Amniotic stem cell (primary cell): ENCODE measurements around the gene CNKSR3.

Source experiments
- DNase-seq: peaks from one replicate; lab custom pipeline; 2025; lab: John Stamatoyannopoulos, UW

CNKSR3 gene

GRCh38 chr6:154457046-154457713 is 53.3 kb downstream of the CNKSR3 start:
- DNase-seq = no peak

DNA sequence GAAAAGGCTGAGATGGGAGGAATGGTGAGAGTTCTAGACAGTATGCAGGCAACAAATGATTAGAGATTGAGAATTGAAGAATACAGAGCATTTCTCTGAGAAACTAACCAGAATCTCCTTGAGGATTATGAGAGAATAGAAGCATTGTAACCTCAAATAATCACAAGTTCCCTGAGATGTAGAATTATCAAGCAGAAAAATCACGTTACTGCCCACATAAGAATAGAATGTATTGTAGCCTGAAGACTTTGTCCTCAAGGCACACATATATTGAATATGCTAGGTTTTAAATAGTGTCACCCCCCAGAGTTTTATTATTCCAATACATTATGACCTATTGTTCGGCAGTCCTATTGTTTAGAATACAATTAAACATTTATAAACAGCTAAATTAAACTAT is 57.2 kb downstream of the CNKSR3 start:
- DNase-seq = no peak

DNA sequence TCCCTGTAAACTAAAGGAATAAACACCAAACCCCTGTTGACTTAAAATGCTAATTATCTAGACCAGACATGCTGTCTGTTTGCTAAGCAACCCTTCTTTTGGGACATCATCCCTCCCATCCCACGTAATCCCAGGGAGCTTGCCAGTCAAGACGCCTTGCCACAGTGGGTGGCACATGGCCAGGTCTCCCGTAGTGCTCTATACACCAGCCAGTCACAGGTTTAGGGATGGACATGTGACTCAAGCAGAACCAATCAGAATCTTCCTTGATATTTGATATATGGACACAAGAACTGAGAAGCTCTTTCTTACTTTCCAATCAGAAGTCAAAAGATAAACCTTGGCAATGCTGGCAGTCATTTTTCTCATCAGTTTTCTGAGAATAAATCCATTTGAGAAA is 60.0 kb downstream of the CNKSR3 start:
- DNase-seq = no peak

DNA sequence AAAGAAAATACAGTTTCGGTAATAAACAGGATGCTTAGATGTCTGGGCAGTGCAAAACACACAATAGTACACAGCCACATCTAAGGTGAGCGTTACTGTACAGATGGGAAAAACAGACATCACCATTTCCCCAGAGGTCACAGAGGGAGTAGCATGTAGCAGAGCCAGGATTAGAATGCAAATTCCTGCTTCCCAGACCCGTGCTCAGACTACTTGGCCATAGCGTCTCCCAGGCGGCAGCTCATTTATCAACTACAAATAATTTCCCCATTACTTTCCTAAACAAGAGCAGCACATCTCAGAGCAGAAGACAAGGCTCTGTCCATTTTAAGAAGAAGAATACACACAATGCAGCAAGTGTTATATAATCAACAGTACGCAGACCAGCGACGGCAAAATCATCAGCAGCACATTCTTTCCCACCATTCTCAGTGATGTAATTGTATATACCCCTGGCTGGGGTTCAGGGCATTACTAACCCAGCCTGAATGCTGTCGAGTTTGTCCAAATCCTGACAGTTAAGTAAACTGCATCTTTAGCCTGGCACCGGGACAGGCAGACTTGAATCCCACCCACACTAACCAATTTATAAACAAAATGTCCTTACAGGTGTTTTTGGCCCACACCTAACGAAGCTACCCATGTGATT is 61.9 kb downstream of the CNKSR3 start:
- peak; percentile 16 for DNase-seq

DNA sequence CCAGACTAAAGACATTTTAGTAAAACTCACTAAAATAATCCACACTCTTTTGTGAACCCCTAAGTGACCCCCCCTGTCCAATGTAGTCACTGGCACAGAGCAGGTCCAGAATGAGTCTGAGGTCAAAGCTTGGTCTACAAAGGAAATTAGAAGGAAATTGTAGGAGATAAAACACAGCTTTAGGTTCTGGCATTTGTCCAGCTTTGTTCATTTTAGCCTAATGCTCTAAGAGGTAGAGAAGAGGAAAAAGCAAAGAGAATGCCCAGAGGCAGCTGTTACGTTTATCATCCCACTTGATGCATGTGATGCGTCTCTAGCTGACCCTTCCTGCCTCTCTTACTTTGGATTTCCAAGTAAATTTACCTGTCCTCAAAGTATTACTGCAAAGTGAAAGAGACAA is 62.5 kb downstream of the CNKSR3 start:
- no peak for DNase-seq

DNA sequence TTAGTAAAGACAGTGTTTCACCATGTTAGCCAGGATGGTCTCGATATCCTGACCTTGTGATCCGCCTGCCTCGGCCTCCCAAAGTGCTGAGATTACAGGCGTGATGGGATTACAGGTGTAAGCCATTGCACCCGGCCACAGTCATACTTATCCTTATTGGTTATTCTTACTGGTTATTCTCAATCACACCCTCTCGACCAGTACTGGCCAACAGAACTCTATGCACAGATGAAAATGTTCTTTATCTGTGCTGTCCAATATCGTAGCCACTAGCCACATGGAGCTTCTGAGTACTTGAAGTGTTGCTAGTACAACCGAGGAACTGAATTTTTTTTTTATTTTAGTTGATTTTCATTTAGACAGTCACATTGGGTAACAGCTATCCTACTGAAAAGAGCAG is 63.5 kb downstream of the CNKSR3 start:
- DNase-seq = no peak

DNA sequence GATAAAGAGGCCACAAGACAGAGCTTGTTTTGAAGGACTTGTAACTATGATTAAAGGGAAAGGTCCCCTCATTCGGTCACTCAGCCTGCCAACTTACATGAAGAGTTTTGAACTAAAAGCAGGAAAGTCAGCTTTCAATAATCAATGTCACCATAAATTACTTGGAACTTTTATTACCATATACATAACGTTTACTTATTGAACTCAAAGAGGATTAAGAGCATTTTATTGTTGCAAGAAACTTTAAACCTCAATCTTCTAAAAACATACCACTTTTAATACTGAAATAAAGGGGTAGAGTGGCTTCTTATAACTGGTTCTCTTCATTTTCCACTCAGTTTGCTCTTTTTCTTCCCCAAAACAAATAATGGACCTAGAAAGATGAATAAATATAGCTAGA is 65.1 kb downstream of the CNKSR3 start:
- no peak for DNase-seq

DNA sequence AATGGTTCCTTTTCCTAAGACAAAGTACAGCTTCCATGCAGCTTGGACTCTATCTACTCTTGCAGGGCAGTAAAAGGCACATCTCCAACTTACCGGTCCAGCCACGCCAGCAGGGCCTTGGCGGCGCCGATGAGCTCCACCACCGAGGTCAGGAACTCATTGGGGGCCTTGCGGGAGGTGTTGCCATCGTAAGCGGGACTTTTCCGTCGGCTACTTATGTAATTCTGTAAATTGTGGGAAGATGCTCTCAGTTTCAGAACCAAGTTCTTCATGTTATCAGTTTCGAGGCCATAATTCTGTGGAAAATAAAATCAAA is 68.5 kb downstream of the CNKSR3 start:
- no peak for DNase-seq

DNA sequence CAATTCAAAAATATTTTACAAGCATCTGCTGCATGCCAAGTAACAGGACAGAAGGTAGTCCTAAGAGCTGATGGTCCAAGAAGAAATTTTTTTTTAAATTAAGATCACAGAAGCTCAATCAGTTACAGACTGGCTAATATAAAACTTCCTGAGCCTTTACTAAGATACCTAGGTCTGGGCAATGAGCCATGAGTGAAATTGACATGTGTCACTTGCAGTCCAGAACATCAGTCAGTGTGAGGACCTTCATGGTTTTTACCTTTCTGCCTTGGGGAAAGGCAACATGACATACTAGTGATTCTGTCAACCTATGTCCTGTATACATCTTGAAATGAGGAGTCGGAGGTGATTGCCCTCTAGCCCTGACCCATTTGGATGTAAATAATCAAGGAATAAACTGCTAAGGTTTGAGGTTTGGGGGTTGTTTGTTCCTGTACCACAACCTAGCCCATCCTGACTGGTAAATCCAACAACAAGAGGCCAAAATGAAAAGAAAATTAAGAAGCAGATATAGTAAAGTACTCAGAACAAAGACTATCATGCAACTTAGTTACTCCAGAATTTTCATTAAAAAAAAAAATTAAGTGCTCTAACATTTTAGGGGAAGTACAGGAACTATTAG is 70.0 kb downstream of the CNKSR3 start:
- DNase-seq = no peak

- DNase-seq = no peak
Measured at GRCh38 chr6:154440022-154440421, 70.5 kb downstream of the CNKSR3 start.

DNA sequence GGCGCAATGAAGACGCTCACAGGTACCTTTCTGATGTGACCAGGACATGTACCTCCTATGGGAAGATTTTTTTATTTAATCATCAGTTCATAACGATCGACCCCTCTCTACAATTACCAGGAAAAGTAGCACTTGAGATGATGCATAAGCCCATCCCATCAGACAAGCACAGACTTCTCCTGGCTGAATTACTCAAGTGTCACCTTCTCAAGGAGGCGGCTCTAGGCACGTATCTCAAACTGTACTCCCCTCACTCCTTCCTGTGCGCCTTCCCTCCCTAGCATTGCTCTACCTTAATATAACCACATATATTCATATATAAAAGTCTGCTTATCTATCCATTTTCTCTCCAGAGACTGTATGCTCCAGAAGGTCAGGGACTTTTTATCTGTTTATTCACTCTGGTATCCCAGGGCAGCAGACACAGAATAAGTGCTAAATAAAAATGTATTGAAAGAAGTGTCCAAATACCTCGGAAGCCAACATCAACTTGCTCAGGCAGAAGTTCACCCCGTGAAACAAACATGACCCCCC is 71.5 kb downstream of the CNKSR3 start:
- DNase-seq = no peak

GRCh38 chr6:154435400-154435945 is 75.0 kb downstream of the CNKSR3 start:
- no peak for DNase-seq

- DNase-seq = no peak
Measured at GRCh38 chr6:154434662-154435061, 75.8 kb downstream of the CNKSR3 start.

DNA sequence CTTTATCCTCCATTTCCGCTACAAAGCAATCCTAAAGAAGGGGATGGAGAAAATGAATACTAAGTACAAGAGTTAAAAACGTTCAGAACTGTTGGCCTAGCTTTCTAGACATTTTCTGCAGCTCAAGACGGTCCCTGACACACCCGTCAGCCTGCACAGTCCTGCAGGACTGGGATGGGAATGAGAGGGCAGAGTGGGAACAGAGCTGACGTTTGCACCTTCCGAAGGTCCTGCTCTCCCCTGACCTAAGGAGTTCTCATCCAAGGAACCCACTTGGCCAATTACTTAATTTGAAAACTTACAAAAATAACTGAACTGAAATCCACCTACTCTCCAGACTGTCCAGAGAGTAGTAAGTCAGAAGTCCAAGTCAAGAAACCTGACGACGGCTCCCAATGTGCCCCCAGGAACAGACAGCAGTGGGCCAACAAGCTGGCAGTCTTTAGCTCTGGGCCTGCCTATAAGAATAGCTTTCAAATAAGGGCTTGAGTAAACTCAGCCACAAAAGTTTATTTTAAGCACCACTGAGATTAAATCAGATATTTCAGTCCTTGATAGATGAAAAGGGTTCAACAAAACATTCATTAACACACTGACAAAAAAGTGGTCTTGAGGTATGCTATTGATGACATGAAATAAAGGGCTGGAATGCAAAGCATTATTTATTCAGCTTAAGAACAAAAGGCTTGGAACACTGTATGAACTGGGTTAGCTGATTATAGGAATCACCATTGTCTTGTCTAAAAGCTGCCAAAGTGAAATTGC is 76.8 kb downstream of the CNKSR3 start:
- no peak for DNase-seq

GRCh38 chr6:154432533-154433476 is 77.7 kb downstream of the CNKSR3 start:
- no peak for DNase-seq

DNA sequence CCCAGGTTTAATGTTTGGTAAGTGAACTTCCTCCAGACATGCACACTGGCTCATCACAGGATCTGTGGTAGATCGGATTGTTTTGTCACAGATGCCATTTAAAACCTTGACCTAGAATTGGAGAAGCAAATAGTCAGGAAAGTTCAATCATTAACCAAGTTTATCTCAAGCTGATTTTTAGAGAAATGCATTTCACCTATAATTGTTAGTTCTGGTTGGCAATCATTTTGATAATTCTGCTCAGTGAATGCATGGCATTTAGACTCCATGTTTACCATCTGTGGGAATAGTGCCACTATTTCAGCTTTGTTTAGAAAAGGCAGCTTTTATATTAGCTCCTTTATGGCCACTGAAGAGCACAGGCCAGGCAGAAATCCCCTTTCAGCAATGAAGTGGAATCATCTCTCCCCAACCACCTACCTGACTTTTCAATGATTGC is 80.0 kb downstream of the CNKSR3 start:
- no peak for DNase-seq

DNA sequence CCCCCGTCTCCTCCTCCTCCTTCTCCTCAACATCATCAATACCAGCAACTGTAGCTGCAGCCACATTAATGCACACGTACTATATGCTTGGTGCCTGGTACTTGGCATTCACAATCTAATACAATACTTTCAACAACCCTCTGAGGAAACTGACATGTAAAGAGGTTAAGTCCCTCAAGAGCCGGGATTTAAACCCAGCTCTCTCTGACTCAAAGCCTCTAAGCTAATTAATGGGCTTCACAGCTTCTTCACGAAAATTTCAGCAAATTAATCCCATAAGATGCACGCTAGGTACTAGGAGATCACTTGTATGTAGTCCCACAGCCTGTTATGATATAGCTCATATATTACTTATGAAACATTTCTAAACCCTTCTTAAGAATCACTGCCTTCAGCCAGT is 80.8 kb downstream of the CNKSR3 start:
- no peak for DNase-seq

DNA sequence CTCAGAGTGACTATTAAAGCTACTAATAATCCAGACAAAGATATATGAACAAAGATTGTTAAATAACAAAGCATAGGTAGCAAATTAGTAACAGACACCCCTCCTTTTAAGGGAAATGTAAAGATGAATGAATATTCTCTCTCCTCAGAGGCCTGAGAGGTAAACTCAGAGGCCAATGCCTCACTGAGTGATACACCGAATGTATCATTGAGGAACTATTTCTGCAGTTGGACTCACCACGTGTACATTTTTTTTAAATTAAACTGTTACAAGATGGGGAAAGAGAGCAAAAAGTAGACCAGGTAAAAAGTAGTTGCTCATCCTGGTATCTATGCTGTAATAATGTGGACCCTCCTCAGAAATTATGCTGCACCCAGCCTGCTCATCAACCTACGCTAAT is 81.6 kb downstream of the CNKSR3 start:
- DNase-seq = no peak

- DNase-seq = no peak
Measured at GRCh38 chr6:154427446-154427845, 83.0 kb downstream of the CNKSR3 start.

DNA sequence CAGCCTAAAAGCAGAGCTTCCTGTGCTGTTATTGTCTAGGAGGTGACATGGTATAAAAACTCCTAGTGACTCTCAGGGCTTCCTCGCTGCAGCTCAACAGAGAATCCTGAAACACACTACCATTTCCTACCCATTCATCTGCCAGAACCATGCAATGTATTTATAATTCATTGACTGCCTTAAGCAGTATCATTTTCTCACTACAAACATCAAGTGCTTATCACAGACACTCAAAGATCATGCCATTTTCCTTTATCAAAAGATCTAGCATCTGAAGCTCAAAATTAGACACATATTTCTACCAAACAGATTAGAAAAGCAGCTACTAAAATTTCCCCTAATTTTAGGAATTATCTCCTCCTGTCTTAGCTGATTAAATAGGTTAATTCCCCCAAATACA is 83.5 kb downstream of the CNKSR3 start:
- DNase-seq = no peak

DNA sequence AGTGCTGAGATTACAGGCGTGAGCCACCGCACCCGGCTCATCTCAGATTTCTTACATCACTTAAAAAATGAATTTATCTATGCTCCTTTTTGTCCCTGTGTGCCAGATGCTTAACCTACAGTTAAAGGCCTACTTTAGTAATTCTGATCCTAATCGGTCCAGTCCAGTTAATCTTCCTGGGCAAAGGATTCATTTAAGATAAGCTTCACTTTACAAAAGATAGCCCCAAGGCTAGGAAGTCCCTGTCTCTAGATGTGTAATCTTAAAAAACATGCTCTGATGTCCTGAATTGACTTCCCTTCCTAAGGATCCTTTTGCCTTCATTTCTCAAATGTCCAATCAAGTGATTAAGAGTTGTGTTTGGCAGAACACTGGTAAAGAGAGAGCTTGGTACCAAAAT is 85.5 kb downstream of the CNKSR3 start:
- DNase-seq = no peak
